ENCODE data around the gene DPEP3. TPM values are rescaled to one million over a fixed set of nuclear protein-coding genes. Genes with fewer than 3 reads are reported as not detected.

The DPEP3 gene
- total and polyA plus RNA-seq, 2 experiments from 2014 or later = 0.51 TPM; not detected in 1

DNA sequence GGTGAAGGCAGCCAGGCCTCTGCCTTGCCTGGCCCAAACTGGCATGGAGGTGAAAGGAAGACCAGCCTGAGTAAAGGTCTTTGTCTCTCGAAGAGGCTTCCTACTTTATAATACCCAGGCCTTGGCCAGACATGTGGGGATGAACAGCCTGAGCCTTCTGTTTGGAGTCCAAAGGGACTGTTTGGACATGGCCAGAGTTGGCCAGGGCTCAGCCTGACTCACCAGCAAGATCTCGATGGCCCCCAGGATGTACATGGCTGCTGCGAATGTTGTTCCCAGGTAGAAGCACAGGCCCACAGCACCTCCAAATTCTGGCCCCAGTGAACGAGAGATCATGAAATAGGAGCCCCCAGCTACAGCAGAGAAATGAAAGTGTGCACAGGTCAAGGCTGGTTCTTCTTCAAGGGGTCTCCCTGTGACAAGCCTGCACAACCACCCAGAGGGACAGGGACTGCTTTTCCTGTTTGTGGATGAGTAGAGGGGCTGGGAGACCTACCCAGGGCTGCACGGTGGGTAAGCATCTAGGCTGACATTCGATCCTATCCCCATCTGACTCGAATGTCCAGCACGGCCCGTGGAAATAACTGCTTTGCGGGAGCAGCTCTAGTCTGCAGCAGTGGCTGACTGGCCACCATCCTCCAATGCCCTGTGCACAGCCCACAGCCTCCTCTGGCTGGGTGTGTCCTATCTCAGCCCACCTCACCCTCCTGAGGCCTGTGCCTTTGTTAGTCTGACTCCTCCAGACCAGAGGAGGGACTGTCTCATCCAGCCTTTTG, 25.7 kb downstream of the DPEP3 start:
- no peaks in the 10 kb centered on the region for H3K4me1 ChIP-seq (ENCODE audit: low read depth)
- H3K36me3 ChIP-seq = peaks cover 29% of the 10 kb centered on the region
- no peak overlapping the region for H3K27ac ChIP-seq
- DNase-seq (ENCODE audit: low read depth in 1 of 2, low spot score in 1 of 2) = no peak
- no peaks in the 10 kb centered on the region for H3K27me3 ChIP-seq
- TF ChIP-seq, protein P1, sequence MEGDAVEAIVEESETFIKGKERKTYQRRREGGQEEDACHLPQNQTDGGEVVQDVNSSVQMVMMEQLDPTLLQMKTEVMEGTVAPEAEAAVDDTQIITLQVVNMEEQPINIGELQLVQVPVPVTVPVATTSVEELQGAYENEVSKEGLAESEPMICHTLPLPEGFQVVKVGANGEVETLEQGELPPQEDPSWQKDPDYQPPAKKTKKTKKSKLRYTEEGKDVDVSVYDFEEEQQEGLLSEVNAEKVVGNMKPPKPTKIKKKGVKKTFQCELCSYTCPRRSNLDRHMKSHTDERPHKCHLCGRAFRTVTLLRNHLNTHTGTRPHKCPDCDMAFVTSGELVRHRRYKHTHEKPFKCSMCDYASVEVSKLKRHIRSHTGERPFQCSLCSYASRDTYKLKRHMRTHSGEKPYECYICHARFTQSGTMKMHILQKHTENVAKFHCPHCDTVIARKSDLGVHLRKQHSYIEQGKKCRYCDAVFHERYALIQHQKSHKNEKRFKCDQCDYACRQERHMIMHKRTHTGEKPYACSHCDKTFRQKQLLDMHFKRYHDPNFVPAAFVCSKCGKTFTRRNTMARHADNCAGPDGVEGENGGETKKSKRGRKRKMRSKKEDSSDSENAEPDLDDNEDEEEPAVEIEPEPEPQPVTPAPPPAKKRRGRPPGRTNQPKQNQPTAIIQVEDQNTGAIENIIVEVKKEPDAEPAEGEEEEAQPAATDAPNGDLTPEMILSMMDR (IDR thresholded peaks at IDR 0.05; ENCODE audit: low read depth, low read length) = no peak
- no peaks in the 10 kb centered on the region for H3K9me3 ChIP-seq (ENCODE audit: low read depth)
- no peak overlapping the region for H3K4me3 ChIP-seq

DNA sequence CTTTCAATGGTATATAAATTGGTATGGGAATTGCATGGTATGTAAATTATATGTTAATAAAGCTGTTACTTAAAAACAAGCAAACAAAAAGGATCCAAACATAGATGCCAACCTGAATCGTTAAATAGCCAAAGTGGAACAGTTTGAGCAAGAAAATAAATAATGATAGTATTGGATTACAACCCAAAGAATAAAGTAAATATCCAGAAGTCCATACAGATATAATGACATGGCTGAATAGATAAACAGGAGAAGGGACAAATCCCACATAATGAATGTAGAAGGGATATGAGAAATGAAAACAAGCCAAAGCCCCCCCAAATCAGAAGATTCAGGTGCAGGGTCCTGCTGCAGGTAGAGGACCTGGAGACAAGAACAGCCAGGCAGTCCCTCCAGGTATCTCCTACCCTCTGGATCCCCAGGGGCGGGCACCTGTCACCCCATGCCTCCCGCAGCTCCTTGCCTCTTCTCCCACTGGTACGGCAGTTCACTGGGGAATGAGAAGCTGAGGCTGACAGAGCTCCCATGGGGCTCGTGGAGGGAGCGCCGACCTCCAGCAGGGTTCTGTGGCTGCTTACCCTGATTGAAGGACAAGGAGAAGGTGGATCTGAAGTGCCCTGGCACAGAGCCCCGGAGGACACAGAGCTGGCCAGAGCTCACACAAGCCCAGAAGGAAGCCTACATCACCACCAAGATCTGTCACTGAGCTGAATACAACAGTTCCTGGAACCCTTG, 26.5 kb downstream of the DPEP3 start:
- DNase-seq (ENCODE audit: low read depth in 1 of 2, low spot score in 1 of 2) = no peak
- Histone ChIP-seq H3K4me3 (no peak overlapping the region), H3K27me3 (no peaks in the 10 kb centered on the region), H3K36me3 (peaks cover 30% of the 10 kb centered on the region), H3K9me3 (ENCODE audit: low read depth) (no peaks in the 10 kb centered on the region), H3K4me1 (ENCODE audit: low read depth) (no peaks in the 10 kb centered on the region), H3K27ac (no peak overlapping the region)
- TF ChIP-seq, protein P1 (IDR thresholded peaks at IDR 0.05; ENCODE audit: low read depth, low read length) = no peak

DNA sequence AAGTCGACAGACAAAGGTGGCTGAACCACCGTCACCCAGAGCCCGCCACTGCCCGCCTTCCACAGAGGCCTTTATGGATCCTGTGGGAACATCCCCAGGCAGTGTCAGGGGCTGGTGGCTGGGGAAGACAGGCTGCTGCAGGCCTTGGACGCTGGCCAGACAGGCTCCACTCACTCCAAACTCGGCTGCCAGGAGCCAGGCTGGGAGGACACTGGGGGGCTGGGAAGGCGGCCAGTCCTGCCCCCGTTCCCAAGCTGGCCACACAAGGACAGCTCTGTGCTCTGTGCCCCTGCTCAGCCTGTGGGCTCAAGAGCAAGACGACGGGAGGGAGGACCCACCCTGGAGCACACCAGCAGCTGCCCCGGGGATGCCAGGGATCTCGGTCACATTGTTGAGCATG, 28.8 kb downstream of the DPEP3 start:
- no peak overlapping the region for H3K27ac ChIP-seq
- H3K27me3 ChIP-seq = no peaks in the 10 kb centered on the region
- TF ChIP-seq, protein P1 (IDR thresholded peaks at IDR 0.05; ENCODE audit: low read depth, low read length) = no peak
- H3K36me3 ChIP-seq = peaks cover 45% of the 10 kb centered on the region
- no peak for DNase-seq (ENCODE audit: low read depth in 1 of 2, low spot score in 1 of 2)
- no peaks in the 10 kb centered on the region for H3K9me3 ChIP-seq (ENCODE audit: low read depth)
- no peaks in the 10 kb centered on the region for H3K4me1 ChIP-seq (ENCODE audit: low read depth)
- no peak overlapping the region for H3K4me3 ChIP-seq

DNA sequence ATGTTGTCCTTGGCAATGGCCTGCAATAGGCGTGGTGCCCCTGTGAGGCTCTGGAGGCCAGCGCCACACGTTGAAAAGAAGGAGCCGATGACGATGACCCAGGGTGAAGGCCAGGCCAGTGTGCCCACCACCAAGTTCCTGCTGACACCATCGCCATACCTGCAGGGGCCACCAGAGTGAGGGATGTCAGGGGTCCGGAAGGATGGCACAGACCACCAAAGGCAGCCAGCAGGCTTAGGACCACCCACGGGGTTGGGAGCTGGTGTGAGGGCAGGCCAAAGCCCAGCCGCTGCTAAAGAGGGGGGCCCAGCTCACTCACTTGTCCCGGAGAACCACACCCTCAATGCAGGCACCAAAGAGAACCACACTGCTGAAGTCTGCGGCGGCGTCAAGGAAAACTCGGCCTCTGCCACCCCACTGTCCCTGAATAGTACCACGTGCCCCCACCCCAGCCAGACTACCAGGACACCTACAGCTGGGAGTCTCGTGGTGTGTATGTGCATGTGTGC, 29.9 kb downstream of the DPEP3 start:
- Histone ChIP-seq H3K4me1 (ENCODE audit: low read depth) (no peaks in the 10 kb centered on the region), H3K9me3 (ENCODE audit: low read depth) (no peaks in the 10 kb centered on the region), H3K36me3 (peaks cover 53% of the 10 kb centered on the region), H3K27ac (no peak overlapping the region), H3K4me3 (no peak overlapping the region), H3K27me3 (no peaks in the 10 kb centered on the region)
- TF ChIP-seq, protein P1 (IDR thresholded peaks at IDR 0.05; ENCODE audit: low read depth, low read length) = no peak
- no peak for DNase-seq (ENCODE audit: low read depth in 1 of 2, low spot score in 1 of 2)

DNA sequence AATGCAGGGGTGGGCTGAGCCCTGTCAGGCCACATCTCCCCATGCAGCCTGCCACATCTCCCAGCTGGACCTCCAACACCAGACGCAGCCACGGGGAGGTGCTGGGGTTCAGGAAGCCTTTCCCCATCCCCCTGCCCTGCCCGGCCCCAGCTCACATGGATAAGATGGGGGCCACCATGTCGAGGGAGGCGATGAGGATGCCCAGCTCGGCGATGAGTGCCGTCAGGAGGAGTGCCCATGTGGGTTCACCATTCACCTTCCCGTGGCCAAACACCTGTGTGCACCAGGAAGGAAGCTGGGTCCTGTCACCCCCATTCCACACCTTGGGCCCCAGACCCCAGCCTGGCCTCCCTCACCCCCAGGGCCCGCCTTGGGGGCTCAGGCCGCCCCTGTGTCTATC, 30.7 kb downstream of the DPEP3 start:
- H3K36me3 ChIP-seq = peaks cover 59% of the 10 kb centered on the region
- no peaks in the 10 kb centered on the region for H3K27me3 ChIP-seq
- no peak overlapping the region for H3K4me3 ChIP-seq
- DNase-seq (ENCODE audit: low read depth in 1 of 2, low spot score in 1 of 2) = no peak
- no peaks in the 10 kb centered on the region for H3K9me3 ChIP-seq (ENCODE audit: low read depth)
- no peaks in the 10 kb centered on the region for H3K4me1 ChIP-seq (ENCODE audit: low read depth)
- TF ChIP-seq, protein P1 (IDR thresholded peaks at IDR 0.05; ENCODE audit: low read depth, low read length) = no peak
- H3K27ac ChIP-seq = no peak overlapping the region
